ENCODE data around the gene AUTS2.

Gene AUTS2

DNA sequence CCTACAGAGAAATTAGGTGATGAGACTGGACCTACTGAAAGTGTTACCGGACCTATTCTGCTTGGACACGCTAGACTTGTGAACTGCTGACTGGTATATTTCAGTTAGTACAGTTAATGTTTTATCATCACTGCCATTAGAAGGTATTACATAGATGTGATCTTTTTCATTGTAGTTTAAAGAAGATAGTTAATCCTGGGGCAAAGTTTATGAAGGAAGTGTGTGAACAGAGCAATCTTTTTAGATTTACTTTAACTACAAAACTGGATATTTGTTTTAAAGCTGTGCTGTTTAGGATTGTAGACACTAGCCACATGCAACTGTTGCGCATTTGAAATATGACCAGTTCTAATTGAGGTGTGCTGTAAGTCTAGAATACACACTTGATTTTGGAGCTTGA lies 446.7 kb downstream of the AUTS2 start:
- Mint-ChIP-seq H3K27me3 (no peaks in the 10 kb centered on the region), H3K36me3 (ENCODE audit: insufficient read depth) (no peaks in the 10 kb centered on the region), H3K9me3 (no peaks in the 10 kb centered on the region), H3K4me1 (no peaks in the 10 kb centered on the region), H3K4me3 (no peak overlapping the region), H3K27ac (ENCODE audit: low read depth) (no peak overlapping the region)
- DNase-seq (ENCODE audit: low spot score in 2 of 2) (no peak), ATAC-seq (replicated peaks; ENCODE audit: extremely low read depth, poor library complexity, severe bottlenecking) (no peak)

DNA sequence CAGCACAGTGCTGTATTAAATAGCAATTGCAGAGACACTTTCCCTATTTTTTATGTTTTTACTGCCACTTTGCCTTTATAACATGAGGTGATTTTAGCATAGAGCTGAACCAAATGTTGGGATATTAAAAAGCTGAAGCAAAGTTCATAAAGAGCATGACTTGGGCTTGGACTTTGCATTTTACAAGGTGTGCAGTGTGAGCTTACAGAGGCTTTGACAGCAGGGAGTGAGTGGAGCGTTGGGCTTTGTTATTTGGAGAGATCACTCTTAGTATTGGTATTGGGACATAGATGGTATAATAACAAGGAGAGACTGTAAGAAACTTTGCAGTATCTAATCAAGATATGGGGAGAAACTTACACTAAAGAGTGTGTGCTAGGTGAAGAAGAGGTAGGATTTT lies 449.1 kb downstream of the AUTS2 start:
- no peaks in the 10 kb centered on the region for H3K4me1 Mint-ChIP-seq
- H3K9me3 Mint-ChIP-seq, result no peaks in the 10 kb centered on the region
- no peak overlapping the region for H3K4me3 Mint-ChIP-seq
- no peaks in the 10 kb centered on the region for H3K36me3 Mint-ChIP-seq (ENCODE audit: insufficient read depth)
- H3K27ac Mint-ChIP-seq (ENCODE audit: low read depth), result no peak overlapping the region
- ATAC-seq (replicated peaks; ENCODE audit: extremely low read depth, poor library complexity, severe bottlenecking), result no peak
- H3K27me3 Mint-ChIP-seq, result no peaks in the 10 kb centered on the region
- DNase-seq (ENCODE audit: low spot score in 2 of 2), result no peak

DNA sequence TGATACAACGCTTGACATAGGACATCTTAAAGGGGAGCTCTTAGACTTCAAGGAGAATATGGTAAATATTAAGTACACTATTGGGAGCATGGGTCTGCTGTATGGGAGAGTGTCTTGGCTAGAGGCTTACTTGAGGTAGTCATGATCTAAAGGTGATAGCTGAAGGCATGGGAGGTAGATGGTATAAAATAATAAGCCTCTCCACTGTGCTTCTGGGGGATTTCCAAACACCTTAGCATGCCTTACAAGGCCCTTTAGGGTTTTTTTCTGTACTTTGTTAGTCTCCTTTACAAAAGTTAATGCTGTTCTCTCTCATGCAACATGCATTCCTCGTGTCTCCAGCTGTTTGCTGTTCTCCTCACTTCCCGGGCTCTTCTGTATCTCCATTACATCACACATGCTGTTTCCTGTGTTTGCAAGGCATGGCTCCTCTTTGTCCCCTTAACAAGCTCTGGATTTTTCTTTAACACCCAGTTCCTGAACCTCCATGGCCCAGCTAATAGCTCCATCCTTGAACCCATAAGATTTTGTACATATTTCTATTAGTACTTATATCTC lies 449.7 kb downstream of the AUTS2 start:
- no peaks in the 10 kb centered on the region for H3K36me3 Mint-ChIP-seq (ENCODE audit: insufficient read depth)
- no peaks in the 10 kb centered on the region for H3K4me1 Mint-ChIP-seq
- H3K27me3 Mint-ChIP-seq, result no peaks in the 10 kb centered on the region
- DNase-seq (ENCODE audit: low spot score in 2 of 2), result no peak
- ATAC-seq (replicated peaks; ENCODE audit: extremely low read depth, poor library complexity, severe bottlenecking), result no peak
- no peak overlapping the region for H3K27ac Mint-ChIP-seq (ENCODE audit: low read depth)
- no peak overlapping the region for H3K4me3 Mint-ChIP-seq
- no peaks in the 10 kb centered on the region for H3K9me3 Mint-ChIP-seq

DNA sequence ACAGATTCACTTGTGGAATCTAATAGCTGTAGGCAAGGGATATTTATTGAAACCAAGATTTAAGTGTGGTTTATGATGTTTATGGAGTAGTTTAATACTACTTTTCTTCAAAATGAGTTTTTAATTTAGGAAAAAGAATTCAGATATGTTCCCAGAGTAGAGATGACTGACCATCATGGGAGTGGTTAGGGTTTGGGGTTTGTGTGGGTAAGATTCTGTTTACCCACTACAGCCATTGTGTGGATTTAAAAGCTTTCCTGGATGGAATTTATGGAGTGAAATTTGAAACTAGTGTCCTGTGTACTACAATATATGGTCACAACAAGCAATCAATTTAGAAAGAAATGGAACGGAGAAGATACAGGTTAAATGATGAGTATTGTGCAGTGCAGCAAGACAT lies 453.5 kb downstream of the AUTS2 start:
- H3K4me3 Mint-ChIP-seq, result no peak overlapping the region
- no peak for ATAC-seq (replicated peaks; ENCODE audit: extremely low read depth, poor library complexity, severe bottlenecking)

DNA sequence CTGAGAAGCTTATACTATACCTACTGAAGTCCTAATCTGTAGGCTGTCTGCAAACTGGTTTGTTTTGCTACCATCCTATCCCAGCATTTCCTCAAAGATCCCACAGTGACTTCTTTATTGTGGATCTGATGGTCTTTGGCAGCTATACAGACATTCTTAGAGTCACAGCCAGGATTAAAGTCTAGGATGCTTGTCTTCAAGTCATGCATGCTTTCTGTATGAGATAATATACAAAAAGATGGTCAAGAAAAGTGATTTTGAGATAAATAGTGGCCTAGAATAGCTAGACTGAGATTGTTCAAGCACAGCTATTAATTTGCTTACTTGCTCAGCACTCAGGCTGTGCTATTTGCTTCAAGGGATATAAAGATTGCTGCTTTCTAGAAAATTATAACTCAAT lies 454.4 kb downstream of the AUTS2 start:
- no peaks in the 10 kb centered on the region for H3K9me3 Mint-ChIP-seq
- DNase-seq (ENCODE audit: low spot score in 2 of 2), result no peak

More for the DNA sequence above, 453.5 kb downstream of the AUTS2 start:
- no peaks in the 10 kb centered on the region for H3K9me3 Mint-ChIP-seq
- H3K4me1 Mint-ChIP-seq, result no peaks in the 10 kb centered on the region
- peaks cover 6% of the 10 kb centered on the region for H3K27me3 Mint-ChIP-seq
- H3K36me3 Mint-ChIP-seq (ENCODE audit: insufficient read depth), result no peaks in the 10 kb centered on the region
- no peak overlapping the region for H3K27ac Mint-ChIP-seq (ENCODE audit: low read depth)
- no peak for DNase-seq (ENCODE audit: low spot score in 2 of 2)

DNA sequence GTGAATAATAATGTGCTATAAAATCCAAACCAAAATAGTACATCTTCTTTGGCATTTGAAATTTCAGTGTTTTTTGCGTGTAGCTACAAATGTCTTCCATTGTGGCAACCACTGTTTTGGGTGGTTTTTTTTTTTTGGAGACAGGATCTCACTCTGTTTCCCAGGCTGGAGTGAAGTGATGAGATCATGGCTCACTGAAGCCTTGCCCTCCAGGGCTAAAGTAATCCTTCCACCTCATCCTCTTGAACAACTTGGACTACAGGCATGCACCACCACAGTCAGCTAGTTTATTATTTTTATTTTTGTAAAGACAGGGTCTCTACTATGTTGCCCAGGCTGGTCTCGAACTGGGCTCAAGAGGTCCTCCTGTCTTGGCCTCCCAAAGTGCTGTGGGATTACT lies 455.1 kb downstream of the AUTS2 start:
- Mint-ChIP-seq H3K9me3 (no peaks in the 10 kb centered on the region), H3K4me1 (no peaks in the 10 kb centered on the region), H3K36me3 (ENCODE audit: insufficient read depth) (no peaks in the 10 kb centered on the region), H3K4me3 (no peak overlapping the region), H3K27me3 (peaks cover 6% of the 10 kb centered on the region), H3K27ac (ENCODE audit: low read depth) (no peak overlapping the region)
- no peak for ATAC-seq (replicated peaks; ENCODE audit: extremely low read depth, poor library complexity, severe bottlenecking)
- DNase-seq (ENCODE audit: low spot score in 2 of 2), result no peak

More for the DNA sequence above, 454.4 kb downstream of the AUTS2 start:
- Mint-ChIP-seq H3K4me1 (no peaks in the 10 kb centered on the region), H3K4me3 (no peak overlapping the region), H3K27me3 (peaks cover 6% of the 10 kb centered on the region), H3K36me3 (ENCODE audit: insufficient read depth) (no peaks in the 10 kb centered on the region), H3K27ac (ENCODE audit: low read depth) (no peak overlapping the region)
- no peak for ATAC-seq (replicated peaks; ENCODE audit: extremely low read depth, poor library complexity, severe bottlenecking)

DNA sequence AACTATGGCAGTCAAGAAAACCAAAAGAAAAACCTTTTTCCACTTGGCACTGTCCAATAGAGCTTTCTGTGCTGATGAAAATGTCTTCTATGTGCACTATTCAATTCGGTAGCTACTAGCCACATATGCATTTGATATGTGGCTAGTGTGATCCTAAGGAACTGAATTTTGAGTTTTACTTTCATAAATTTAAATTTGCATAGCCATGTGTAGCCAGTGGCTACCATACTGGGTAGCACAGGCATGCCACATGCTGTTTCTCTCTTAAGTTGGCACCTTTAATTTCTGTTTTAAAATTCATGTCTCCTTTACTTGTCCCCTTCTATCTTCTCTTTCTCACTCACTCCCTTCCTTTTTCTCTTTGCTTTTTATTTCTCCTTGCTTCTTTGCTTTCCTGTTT lies 455.7 kb downstream of the AUTS2 start:
- no peak for DNase-seq (ENCODE audit: low spot score in 2 of 2)
- Mint-ChIP-seq H3K4me1 (no peaks in the 10 kb centered on the region), H3K27ac (ENCODE audit: low read depth) (no peak overlapping the region), H3K9me3 (no peaks in the 10 kb centered on the region), H3K36me3 (ENCODE audit: insufficient read depth) (peaks cover 1% of the 10 kb centered on the region), H3K27me3 (peaks cover 6% of the 10 kb centered on the region), H3K4me3 (no peak overlapping the region)
- no peak for ATAC-seq (replicated peaks; ENCODE audit: extremely low read depth, poor library complexity, severe bottlenecking)

DNA sequence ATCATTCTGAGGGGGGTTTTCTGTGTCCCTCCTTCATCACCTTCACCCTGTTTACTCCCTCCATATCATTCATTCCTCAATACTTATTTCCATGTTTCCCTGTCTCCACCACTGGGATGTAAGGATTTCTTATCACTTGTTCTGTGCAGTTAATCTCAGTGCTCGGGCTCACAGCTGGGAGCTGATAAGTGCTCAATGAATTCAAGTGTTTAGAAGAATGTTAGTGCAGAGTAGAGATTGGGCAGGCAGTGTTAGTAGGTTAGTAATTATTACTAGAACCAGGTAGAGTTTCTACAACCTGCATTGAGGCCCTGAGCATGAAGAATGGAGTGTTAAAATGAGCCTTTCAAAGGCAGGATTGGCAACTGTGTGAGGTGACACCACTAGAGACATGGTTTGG lies 458.1 kb downstream of the AUTS2 start:
- H3K36me3 Mint-ChIP-seq (ENCODE audit: insufficient read depth), result peaks cover 1% of the 10 kb centered on the region
- no peak overlapping the region for H3K27ac Mint-ChIP-seq (ENCODE audit: low read depth)
- H3K9me3 Mint-ChIP-seq, result no peaks in the 10 kb centered on the region
- ATAC-seq (replicated peaks; ENCODE audit: extremely low read depth, poor library complexity, severe bottlenecking) (no peak), DNase-seq (ENCODE audit: low spot score in 2 of 2) (no peak)
- H3K27me3 Mint-ChIP-seq, result peaks cover 6% of the 10 kb centered on the region
- peaks cover 21% of the 10 kb centered on the region for H3K4me1 Mint-ChIP-seq
- H3K4me3 Mint-ChIP-seq, result no peak overlapping the region

DNA sequence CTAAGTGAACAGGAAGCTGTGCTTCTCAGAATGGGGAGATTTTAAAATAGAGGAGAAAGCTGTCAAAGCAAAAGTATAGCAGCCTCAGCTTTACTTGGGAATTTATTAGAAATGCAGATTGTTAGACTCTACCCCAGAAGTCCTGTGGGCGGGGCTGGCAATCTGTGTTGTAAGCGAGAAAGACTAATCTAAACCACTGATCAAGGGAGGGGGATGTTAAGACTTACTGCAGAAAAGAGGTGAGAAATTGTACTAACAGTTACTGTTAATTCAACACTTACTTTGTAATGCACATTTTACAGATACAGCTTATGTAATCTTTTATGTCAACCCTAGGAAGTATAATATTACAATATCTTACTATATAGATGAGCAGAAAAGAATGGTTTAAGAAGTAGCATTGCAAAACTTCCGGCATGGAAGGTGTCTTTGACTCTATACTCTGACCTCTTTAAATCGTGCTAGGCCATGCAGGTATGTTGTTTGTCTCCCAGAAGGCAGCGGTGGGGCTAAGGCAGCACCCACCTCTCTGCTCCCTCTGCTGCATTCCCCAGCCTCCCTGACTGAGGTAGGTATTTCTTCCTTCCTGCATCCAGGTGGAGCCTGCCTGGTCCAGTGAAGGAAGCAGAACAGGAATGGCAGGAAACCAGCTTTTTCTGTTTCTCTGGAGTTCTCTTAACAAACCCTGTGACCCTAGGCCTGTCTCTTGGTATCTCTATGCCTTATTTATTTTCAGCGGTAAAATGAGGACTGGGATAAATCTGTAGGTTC lies 462.2 kb downstream of the AUTS2 start:
- peaks cover 29% of the 10 kb centered on the region for H3K4me1 Mint-ChIP-seq
- ATAC-seq (replicated peaks; ENCODE audit: extremely low read depth, poor library complexity, severe bottlenecking), result peak; percentile 84
- H3K9me3 Mint-ChIP-seq, result no peaks in the 10 kb centered on the region
- no peak for DNase-seq (ENCODE audit: low spot score in 2 of 2)
- H3K27me3 Mint-ChIP-seq, result no peaks in the 10 kb centered on the region
- H3K4me3 Mint-ChIP-seq, result no peak overlapping the region
- peaks cover 1% of the 10 kb centered on the region for H3K36me3 Mint-ChIP-seq (ENCODE audit: insufficient read depth)
- peak overlapping the region; percentile 43 for H3K27ac Mint-ChIP-seq (ENCODE audit: low read depth)

DNA sequence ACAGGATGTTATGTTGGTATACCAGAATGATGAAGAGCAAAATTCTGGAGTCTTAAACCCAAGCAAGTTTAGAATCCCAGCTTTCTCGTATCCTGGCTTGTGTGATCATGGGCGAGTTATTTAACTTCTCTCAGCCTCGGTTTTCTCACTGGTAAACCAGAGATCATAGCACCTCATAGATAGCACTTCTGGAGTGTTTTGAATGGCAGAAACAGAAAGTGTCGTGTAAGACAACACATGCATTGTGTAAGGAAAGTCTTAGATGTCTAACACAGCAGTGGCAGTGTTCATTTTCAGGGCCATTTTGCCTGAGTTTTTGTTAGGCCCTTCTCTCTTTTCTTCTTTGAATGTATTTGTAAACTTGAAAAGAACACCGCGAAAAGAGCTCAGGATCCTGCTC lies 465.1 kb downstream of the AUTS2 start:
- Mint-ChIP-seq H3K4me3 (no peak overlapping the region), H3K27ac (ENCODE audit: low read depth) (no peak overlapping the region), H3K27me3 (no peaks in the 10 kb centered on the region), H3K36me3 (ENCODE audit: insufficient read depth) (peaks cover 1% of the 10 kb centered on the region), H3K4me1 (peaks cover 29% of the 10 kb centered on the region), H3K9me3 (no peaks in the 10 kb centered on the region)
- no peak for ATAC-seq (replicated peaks; ENCODE audit: extremely low read depth, poor library complexity, severe bottlenecking)
- no peak for DNase-seq (ENCODE audit: low spot score in 2 of 2)

DNA sequence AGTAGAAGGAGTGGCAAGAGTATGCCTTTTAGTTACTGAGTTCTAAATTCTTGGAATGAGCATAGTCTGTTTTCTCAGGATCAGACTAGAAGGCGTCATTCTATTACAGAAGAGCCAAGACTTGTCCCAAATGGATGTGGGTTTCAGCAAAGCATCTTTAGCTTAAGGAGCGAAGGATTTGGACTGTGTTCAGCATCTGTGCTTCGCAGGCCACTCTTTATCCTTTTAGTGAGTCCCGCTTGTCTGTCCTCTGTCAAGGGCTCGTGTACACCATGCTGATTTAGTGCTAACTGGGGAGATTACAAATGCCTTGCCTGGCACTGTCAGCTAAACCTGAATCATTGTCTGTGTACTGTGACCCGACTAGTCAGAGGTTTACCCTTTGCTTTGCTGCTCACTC lies 465.7 kb downstream of the AUTS2 start:
- no peaks in the 10 kb centered on the region for H3K9me3 Mint-ChIP-seq
- H3K4me1 Mint-ChIP-seq, result peaks cover 29% of the 10 kb centered on the region
- ATAC-seq (replicated peaks; ENCODE audit: extremely low read depth, poor library complexity, severe bottlenecking) (no peak), DNase-seq (ENCODE audit: low spot score in 2 of 2) (no peak)
- no peaks in the 10 kb centered on the region for H3K27me3 Mint-ChIP-seq
- H3K27ac Mint-ChIP-seq (ENCODE audit: low read depth), result no peak overlapping the region
- H3K36me3 Mint-ChIP-seq (ENCODE audit: insufficient read depth), result peaks cover under 1% of the 10 kb centered on the region
- H3K4me3 Mint-ChIP-seq, result no peak overlapping the region

DNA sequence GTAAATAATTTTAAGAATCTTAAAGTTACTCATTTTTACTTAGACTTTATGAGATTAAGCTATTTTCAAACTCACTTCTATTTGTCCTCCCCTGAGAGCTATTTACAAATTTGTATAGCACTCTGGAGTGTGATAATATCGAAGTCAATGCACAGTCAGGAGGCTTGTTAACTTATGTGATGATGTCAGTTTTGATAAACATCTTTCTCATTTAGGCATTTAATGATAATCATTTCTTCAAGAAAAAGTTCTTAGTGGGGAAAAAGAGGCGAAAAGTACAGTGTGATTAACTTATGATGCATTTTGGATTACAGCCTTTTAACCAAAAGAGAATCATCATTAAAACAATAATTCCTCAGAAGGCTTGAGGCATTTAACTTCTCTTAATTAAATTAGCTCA lies 468.6 kb downstream of the AUTS2 start:
- H3K4me3 Mint-ChIP-seq, result no peak overlapping the region
- no peak for ATAC-seq (replicated peaks; ENCODE audit: extremely low read depth, poor library complexity, severe bottlenecking)
- H3K27ac Mint-ChIP-seq (ENCODE audit: low read depth), result no peak overlapping the region
- H3K36me3 Mint-ChIP-seq (ENCODE audit: insufficient read depth), result no peaks in the 10 kb centered on the region
- DNase-seq (ENCODE audit: low spot score in 2 of 2), result no peak
- peaks cover 8% of the 10 kb centered on the region for H3K4me1 Mint-ChIP-seq
- H3K27me3 Mint-ChIP-seq, result no peaks in the 10 kb centered on the region
- no peaks in the 10 kb centered on the region for H3K9me3 Mint-ChIP-seq

DNA sequence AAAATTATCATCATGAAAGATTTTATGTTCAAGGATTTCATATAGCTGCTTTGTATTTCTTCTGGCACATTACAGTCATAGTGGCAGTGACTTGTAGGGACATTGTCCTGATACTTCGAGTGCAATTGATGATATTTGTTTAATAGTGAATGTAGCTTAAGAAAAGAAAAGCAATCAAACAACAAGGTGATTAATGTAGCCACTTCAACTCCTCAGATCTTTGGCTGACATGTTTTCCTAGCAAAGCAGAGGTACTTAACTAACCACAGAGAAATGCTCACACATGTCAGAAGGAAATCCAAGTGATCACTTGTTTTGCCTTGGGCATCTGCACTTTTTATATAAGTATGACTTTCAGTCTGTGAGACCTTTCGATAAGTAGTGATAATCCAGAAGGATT lies 470.3 kb downstream of the AUTS2 start:
- no peaks in the 10 kb centered on the region for H3K36me3 Mint-ChIP-seq (ENCODE audit: insufficient read depth)
- peaks cover 3% of the 10 kb centered on the region for H3K4me1 Mint-ChIP-seq
- no peak overlapping the region for H3K27ac Mint-ChIP-seq (ENCODE audit: low read depth)
- no peak overlapping the region for H3K4me3 Mint-ChIP-seq
- DNase-seq (ENCODE audit: low spot score in 2 of 2), result no peak
- no peaks in the 10 kb centered on the region for H3K27me3 Mint-ChIP-seq
- no peaks in the 10 kb centered on the region for H3K9me3 Mint-ChIP-seq
- ATAC-seq (replicated peaks; ENCODE audit: extremely low read depth, poor library complexity, severe bottlenecking), result no peak
